Measurements from ENCODE around the gene DCPS.
A peak's percentile ranks its signal among the peaks of the same experiment; 100 is the strongest.
"Not testable (repeated sequence)": the region's sequence is repeated elsewhere in the genome, so short reads cannot be mapped to it uniquely, and the experiment has no call there.

The DCPS gene, protein sequence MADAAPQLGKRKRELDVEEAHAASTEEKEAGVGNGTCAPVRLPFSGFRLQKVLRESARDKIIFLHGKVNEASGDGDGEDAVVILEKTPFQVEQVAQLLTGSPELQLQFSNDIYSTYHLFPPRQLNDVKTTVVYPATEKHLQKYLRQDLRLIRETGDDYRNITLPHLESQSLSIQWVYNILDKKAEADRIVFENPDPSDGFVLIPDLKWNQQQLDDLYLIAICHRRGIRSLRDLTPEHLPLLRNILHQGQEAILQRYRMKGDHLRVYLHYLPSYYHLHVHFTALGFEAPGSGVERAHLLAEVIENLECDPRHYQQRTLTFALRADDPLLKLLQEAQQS

GRCh38 chr11:126303623-126304456, at the start of gene DCPS:
Gene DCPS, plus strand, starts transcription at chr11:126304060. Its CDS starts 21 bp downstream, at chr11:126304081.
- TF ChIP-seq, protein P1, sequence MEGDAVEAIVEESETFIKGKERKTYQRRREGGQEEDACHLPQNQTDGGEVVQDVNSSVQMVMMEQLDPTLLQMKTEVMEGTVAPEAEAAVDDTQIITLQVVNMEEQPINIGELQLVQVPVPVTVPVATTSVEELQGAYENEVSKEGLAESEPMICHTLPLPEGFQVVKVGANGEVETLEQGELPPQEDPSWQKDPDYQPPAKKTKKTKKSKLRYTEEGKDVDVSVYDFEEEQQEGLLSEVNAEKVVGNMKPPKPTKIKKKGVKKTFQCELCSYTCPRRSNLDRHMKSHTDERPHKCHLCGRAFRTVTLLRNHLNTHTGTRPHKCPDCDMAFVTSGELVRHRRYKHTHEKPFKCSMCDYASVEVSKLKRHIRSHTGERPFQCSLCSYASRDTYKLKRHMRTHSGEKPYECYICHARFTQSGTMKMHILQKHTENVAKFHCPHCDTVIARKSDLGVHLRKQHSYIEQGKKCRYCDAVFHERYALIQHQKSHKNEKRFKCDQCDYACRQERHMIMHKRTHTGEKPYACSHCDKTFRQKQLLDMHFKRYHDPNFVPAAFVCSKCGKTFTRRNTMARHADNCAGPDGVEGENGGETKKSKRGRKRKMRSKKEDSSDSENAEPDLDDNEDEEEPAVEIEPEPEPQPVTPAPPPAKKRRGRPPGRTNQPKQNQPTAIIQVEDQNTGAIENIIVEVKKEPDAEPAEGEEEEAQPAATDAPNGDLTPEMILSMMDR (conservative IDR thresholded peaks at IDR 0.05; ENCODE audit: low read depth, low read length): no peak
- peak; percentile 92 for DNase-seq (ENCODE audit: low read depth)
- H3K4me3 ChIP-seq (ENCODE audit: low read depth, low read length): peak within 1 kb of the TSS; percentile 93

DNA sequence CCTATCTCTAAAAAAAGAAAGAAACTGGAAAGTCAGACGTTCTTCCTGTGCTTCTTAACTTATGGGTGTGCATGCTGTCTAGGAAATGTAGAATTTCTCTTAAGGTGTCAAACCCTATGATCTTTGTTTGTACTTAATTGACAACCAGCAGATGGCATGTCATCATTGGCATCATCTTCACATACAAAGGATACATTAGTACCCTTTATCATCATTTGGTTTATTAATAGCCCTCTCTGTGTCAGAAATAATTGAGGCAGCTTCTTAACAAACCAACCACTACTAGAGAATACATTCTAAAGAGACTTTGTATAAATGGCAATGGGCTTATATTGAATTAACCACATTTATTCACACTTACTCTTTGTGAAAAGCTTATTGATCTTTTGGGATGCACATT, 49.0 kb upstream of the DCPS start:
- no peak for DNase-seq (ENCODE audit: low read depth)
- no peak overlapping the region for H3K4me3 ChIP-seq (ENCODE audit: low read depth, low read length)
- TF ChIP-seq, protein P1 (conservative IDR thresholded peaks at IDR 0.05; ENCODE audit: low read depth, low read length): no peak

DNA sequence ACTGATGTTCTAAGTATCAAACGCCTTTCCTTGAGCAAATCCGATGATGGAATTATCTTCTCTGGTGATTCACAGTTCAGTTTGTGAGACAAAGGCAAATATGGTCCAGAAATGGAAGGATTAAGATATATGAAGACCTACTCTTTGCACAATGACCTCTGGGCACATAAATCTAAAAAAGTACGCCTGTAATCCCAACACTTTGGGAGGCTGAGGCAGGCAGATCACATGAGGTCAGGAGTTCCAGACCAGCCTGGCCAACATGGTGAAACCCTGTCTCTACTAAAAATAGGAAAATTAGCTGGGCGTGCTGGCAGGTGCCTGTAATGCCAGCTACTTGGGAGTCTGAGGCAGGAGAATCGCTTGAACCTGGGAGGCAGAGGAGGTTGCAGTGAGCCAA, 48.4 kb upstream of the DCPS start:
- H3K4me3 ChIP-seq (ENCODE audit: low read depth, low read length); DNase-seq (ENCODE audit: low read depth): not testable (repeated sequence)

GRCh38 chr11:126256216-126256615, 47.6 kb upstream of the DCPS start:
- no peak for DNase-seq (ENCODE audit: low read depth)

DNA sequence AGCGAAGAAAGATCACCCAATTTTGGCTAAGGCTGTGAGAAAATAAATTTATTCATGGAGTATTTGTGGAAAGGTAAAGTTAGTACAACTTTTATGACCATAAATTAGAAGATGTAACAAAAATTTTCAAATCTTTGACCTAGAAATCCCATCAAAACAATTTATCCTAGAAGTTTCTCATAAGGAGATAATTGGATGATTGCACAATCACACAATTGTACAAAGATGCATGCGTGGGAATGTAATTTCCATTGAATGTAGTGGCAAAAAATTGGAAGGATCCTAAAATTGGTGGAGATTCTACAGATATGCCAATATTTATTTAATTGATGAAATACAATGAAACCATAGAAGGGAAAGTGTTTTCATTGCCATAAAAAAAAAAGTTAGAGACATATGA, 46.7 kb upstream of the DCPS start:
- TF ChIP-seq, protein P1 (conservative IDR thresholded peaks at IDR 0.05; ENCODE audit: low read depth, low read length): no peak
- no peak for DNase-seq (ENCODE audit: low read depth)
- H3K4me3 ChIP-seq (ENCODE audit: low read depth, low read length): no peak overlapping the region

More at GRCh38 chr11:126256216-126256615, 47.6 kb upstream of the DCPS start:
- no peak overlapping the region for H3K4me3 ChIP-seq (ENCODE audit: low read depth, low read length)
- TF ChIP-seq, protein P1 (conservative IDR thresholded peaks at IDR 0.05; ENCODE audit: low read depth, low read length): no peak

GRCh38 chr11:126257764-126258163, 46.1 kb upstream of the DCPS start:
- no peak overlapping the region for H3K4me3 ChIP-seq (ENCODE audit: low read depth, low read length)
- TF ChIP-seq, protein P1 (conservative IDR thresholded peaks at IDR 0.05; ENCODE audit: low read depth, low read length): no peak
- peak; percentile 70 for DNase-seq (ENCODE audit: low read depth)

- no peak for DNase-seq (ENCODE audit: low read depth)
- TF ChIP-seq, protein P1 (conservative IDR thresholded peaks at IDR 0.05; ENCODE audit: low read depth, low read length): no peak
- no peak overlapping the region for H3K4me3 ChIP-seq (ENCODE audit: low read depth, low read length)
These were observed 41.6 kb upstream of the DCPS start for GRCh38 chr11:126262216-126262615.
